Skin epidermis (tissue), 12 donors: Measurements from ENCODE around the gene LELP1.
"Not testable (repeated sequence)": the region's sequence is repeated elsewhere in the genome, so short reads cannot be mapped to it uniquely, and the experiment has no call there.

Experiments
- H3K27ac ChIP-seq, 21 experiments: fragments of 200-600 bp; sonication (generic) in 11 of 21; one replicate each; pipeline ENCODE4 v1.5.0; 2020; ENCODE audit warnings: mild to moderate bottlenecking in 3 of 21, inconsistent platforms in 2 of 21, moderate library complexity in 2 of 21
- H3K4me3 ChIP-seq, 7 experiments: fragments of 200-600 bp; sonication (generic) in 2 of 7; one replicate each; pipeline ENCODE4 v1.5.0; 2020; ENCODE audit warnings: inconsistent platforms in 2 of 7, mild to moderate bottlenecking in 2 of 7, moderate library complexity in 1 of 7

LELP1 gene

DNA sequence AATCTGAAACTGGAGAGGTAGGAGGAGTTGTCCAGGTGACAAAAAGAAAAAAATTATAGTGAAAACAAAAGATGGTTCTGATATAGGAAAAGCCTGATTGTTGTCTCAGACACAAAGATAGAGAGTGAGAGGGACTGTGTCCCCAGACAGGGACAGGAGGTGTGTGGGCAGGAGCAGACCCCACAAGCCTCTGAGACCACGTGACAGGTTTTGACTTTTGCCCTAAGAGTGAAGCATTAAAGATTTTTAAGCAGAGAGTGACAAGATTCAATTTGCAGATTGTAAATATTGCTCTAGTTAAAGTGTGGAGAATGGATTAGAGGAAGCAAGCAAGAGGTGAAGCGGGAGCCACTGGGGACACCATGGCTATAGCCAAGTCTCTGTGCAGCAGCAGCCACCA is 24.6 kb downstream of the LELP1 start:
- Histone ChIP-seq H3K27ac (no peak overlapping the region), H3K4me3 (no peak overlapping the region)

GRCh38 chr1:153228491-153228890 is 25.3 kb downstream of the LELP1 start:
- no peak overlapping the region for H3K4me3 ChIP-seq
- no peak overlapping the region for H3K27ac ChIP-seq

DNA sequence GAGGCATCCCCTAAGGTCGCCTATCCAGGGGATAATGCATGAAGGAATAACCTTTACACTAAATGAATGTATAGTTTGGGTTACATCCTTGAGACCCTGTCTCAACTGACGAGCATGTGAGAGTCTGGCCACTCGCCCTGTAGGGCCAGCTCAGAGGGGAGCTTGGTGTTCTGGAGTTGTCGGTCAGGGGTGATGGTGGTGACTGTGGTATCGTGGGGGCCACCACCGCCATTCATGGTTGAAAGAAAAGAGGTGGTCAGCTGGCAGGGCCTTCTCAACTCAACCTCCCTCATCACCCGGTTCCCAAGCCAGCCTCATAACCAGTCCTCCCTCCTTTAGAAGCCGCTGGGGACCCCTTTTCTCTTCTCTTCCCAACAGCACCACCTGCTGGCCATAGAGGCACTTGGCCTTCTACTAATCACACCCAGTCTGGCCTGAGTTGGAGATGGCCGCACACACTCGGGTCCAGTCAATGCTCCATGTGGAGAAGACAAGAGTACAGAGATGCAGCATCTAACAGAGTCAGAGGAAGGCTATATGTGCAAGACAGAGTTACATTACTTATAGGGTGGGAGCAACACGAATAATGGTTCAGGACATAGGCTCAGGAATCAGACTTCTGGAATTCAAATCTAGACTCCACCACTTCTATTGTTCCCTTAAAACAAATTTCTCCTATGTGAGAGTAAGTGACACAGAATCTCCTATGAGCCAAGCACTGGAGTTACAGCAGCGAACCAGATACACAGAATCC is 26.0 kb downstream of the LELP1 start:
- H3K27ac ChIP-seq, H3K4me3 ChIP-seq: not testable (repeated sequence)

- Histone ChIP-seq H3K27ac (peak overlapping the region in 1 of 21 experiments; percentile 11), H3K4me3 (no peak overlapping the region)
Observed at GRCh38 chr1:153231363-153231762, 28.1 kb downstream of the LELP1 start.

DNA sequence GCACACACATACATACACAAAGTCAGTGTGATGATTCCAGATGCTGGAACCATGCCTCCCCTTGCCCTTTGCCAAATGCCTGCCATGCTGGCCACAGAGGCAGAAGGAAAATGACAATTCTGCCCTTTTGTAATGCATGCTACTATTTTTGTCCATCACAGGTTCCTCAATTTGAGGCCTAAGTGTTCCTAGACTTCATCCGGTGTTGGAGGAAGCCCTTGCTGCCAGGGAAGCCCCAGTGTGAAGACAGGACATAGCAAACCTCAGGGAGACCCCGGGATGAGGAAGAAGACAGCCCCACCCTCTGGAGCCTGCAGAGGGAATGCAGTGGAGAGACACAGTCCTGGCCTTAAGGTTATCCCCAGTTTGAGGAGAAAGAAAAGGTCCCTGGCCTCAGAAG is 28.6 kb downstream of the LELP1 start:
- no peak overlapping the region for H3K4me3 ChIP-seq
- H3K27ac ChIP-seq: peak overlapping the region in 1 of 21 experiments; percentile 15

DNA sequence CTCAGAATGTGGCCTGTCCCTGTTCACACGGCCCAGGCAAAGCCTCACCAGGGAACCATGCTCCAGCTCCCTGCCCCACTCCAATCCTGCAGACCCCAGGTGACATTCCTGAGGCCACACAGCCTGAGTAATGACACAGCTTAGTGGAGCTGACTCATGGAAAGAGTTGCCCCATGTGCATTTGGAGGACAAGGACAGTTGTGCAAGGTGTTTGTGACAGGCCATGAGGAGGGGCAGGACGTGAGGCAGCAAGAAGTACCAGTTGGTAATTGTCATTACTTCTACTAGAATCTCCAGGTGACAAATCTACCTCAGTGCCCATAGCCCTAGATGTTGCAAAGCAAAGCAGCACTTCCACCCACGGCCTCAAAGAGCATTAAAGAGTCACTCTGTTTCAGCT is 29.3 kb downstream of the LELP1 start:
- Histone ChIP-seq H3K27ac (peak overlapping the region in 2 of 21 experiments; percentile 15 to 36), H3K4me3 (no peak overlapping the region)

DNA sequence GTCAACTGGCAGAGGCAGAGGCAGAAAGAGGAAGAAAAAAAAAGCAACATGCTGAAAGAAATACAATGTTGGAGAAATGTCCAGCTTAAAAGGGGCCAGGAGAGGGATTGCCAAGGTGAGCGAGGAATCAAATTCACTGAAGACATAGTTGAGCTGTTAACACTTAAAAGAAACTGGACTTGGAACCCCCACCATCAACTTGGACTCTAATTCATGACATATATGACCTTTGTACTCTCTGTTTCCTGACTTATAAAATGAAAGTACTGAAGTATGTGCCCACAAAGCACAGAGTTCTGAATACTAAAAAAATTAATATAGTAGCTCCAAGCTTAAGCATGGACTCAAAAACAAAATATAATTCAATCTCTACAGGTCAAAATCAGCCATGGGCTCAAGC is 30.2 kb downstream of the LELP1 start:
- Histone ChIP-seq H3K27ac (peak overlapping the region in 2 of 21 experiments; percentile 23 to 51), H3K4me3 (no peak overlapping the region)

DNA sequence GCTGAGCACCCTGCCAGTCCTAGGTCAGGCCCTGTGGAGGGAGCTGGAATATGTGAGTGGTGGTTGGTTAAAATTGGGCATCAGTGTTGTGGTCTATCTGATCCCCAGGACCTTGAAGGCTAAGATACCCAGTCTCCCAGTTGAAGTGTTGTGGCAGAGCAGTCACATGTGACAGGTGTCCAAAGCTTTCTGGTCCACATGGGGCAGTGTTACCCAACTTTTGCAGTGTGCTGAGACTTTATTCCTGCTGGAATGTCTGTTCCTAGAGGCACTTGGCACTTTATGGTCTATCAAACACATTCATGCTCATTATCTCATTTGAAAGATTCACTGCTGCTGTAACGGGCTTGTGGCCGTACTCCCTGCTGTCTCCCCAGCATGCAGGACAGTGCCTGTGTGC is 35.3 kb downstream of the LELP1 start:
- Histone ChIP-seq H3K27ac (no peak overlapping the region), H3K4me3 (no peak overlapping the region)

GRCh38 chr1:153242160-153242559 is 38.9 kb downstream of the LELP1 start:
- Histone ChIP-seq H3K4me3 (no peak overlapping the region), H3K27ac (no peak overlapping the region)

DNA sequence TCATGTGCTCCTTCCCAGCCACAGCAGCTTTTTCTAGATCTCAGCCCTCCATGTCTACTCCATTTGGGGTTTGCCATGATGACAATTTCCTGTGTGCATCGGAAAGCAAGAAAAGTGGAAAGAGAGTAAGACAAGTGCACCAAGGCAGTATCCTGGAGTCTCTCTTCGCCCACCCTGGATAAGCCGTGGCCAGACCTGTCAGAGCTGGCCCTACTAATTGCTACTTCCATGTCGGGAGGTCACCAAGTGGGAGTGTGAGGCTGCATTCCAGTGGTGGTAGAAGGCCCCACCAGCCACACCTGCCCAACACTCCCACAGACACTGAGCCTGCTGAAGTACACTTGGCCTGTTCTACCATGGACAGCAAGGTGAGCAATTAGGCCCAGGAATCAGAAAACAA is 42.2 kb downstream of the LELP1 start:
- H3K4me3 ChIP-seq: no peak overlapping the region
- no peak overlapping the region for H3K27ac ChIP-seq

- no peak overlapping the region for H3K27ac ChIP-seq
- H3K4me3 ChIP-seq: no peak overlapping the region
Observed at GRCh38 chr1:153246018-153246417, 42.8 kb downstream of the LELP1 start.

- H3K4me3 ChIP-seq: no peak overlapping the region
- no peak overlapping the region for H3K27ac ChIP-seq
Observed at GRCh38 chr1:153246825-153247224, 43.6 kb downstream of the LELP1 start.

GRCh38 chr1:153248176-153248879 is 45.1 kb downstream of the LELP1 start:
- no peak overlapping the region for H3K27ac ChIP-seq
- H3K4me3 ChIP-seq: no peak overlapping the region

DNA sequence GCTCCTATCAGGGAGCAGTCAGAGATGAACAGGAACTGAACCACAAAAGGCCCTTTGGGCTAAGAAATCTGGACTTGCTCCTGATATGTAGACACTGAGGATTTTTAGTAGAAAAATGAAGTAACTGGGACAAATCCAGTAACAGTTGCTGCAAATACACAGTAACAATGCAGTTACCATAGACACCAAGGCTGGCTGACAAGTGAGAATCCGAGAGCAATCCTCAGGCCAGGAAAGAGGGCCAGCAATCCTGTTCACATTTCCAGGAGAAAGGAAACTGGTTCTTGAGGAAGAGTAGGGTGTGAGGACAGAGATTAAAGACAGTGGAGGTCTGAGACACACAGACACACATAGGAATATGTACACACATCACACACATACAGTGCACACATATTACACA is 46.9 kb downstream of the LELP1 start:
- no peak overlapping the region for H3K4me3 ChIP-seq
- H3K27ac ChIP-seq: no peak overlapping the region

GRCh38 chr1:153251087-153251486 is 47.9 kb downstream of the LELP1 start:
- no peak overlapping the region for H3K4me3 ChIP-seq
- no peak overlapping the region for H3K27ac ChIP-seq

DNA sequence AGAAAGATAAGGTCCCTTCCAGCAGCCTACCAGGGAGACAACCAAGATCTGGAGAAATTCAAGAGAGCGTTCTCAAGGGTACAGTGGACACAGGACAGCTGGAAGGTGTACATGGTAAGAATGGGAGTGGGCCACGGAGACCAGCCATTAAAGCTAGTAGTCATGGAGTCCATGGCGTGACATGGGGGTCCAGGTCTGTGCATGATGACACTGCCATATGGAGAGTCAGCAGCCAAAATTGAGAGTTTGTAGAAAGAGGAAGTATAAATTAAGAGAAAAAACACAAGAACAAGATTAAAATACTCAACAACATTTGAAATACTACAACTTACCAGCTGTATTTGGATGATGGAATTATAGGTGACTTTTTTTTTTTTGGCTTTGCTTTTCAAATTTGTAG is 48.3 kb downstream of the LELP1 start:
- Histone ChIP-seq H3K4me3 (no peak overlapping the region), H3K27ac (no peak overlapping the region)

DNA sequence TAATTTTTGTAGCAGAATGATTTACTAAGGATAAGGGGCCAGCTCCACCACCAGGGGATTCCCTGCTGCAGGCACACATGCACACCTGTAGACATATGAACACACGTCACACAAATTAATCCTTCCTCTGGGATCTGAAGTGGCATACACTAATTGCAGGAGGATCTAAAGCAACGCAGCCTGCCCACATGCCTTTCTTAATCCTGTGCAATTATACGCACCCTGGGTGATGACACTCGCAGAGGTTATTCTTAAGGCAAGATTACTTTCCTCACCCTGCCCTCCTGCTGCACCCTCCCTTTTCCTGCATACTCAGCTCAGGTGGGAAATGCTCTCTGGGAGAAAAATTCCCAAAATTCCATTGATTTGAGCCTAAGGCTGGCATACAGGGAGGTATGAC is 48.8 kb downstream of the LELP1 start:
- peak overlapping the region in 1 of 21 experiments; percentile 26 for H3K27ac ChIP-seq
- H3K4me3 ChIP-seq: no peak overlapping the region

DNA sequence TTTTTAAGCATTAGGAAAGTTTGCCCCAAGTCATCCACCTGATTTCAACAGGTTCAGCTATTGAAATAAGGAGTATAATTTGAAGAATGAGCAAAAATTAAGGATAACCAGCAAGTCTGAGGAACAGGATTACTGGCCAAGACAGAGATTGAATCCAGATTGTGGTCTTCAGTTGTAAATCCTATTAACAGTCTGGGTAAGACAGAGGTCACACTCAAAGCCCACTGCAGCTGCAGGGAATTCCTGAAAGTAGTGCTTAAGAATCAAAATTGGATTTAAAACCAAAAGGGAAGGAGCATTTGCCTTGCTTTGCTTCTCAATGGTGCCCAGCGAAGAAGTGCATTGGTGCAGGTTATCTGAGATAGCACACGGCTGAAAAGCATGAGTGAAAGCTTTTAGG is 49.8 kb downstream of the LELP1 start:
- Histone ChIP-seq H3K4me3 (no peak overlapping the region), H3K27ac (no peak overlapping the region)

- Histone ChIP-seq H3K4me3 (no peak overlapping the region), H3K27ac (peak overlapping the region in 2 of 21 experiments; percentile 30 to 31)
Observed at GRCh38 chr1:153253693-153254092, 50.5 kb downstream of the LELP1 start.
